GM12801 (cell line): ENCODE results near the gene SLC23A3.

Source experiments
- CTCF ChIP-seq: IDR thresholded peaks from one replicate; pipeline ENCODE4 v1.5.1; 2011; ENCODE audit warnings: control low read depth; ENCODE audit not compliant: insufficient read length; ENCODE audit errors: extremely low read depth

SLC23A3 gene

GRCh38 chr2:219214141-219214540, 44.3 kb upstream of the SLC23A3 start:
- no peak for TF ChIP-seq CTCF

GRCh38 chr2:219213486-219214071, 43.8 kb upstream of the SLC23A3 start:
- TF ChIP-seq CTCF = no peak

GRCh38 chr2:219213026-219213415, 43.2 kb upstream of the SLC23A3 start:
- no peak for TF ChIP-seq CTCF

GRCh38 chr2:219210886-219211362, 41.1 kb upstream of the SLC23A3 start:
- no peak for TF ChIP-seq CTCF

GRCh38 chr2:219210196-219210885, 40.5 kb upstream of the SLC23A3 start:
- TF ChIP-seq CTCF = no peak

GRCh38 chr2:219209236-219210195, 39.7 kb upstream of the SLC23A3 start:
- TF ChIP-seq CTCF = no peak
